ENCODE results near the gene BATF. TPM values are rescaled to one million over a fixed set of nuclear protein-coding genes. Genes with fewer than 3 reads are reported as not detected.

The BATF gene
- total RNA-seq, 8 experiments from 2014 or later, result not detected

- Histone ChIP-seq H3K4me1 (replicated peaks in 1 of 2) (no peaks in the 10 kb centered on the region), H3K27ac (no peak overlapping the region), H3K4me3 (no peak overlapping the region)
- no peak for ATAC-seq (replicated peaks in 6 of 8)
- 60 to 100% (median 85%) methylated on average over 1 to 2 of the region's 2 CpGs; no CpG with 5 or more reads in 3 of the 10 experiments for WGBS, 10 experiments
- in situ Hi-C loops (cut with MboI; ENCODE audit: low pct_unique_long_range_greater_than_20kb in 2 of 9, low sequenced_read_pairs in 9 of 9, unreplicated experiment in 9 of 9), result no loop called here
These were observed 21.5 kb downstream of the BATF start for GRCh38 chr14:75543786-75544185.

DNA sequence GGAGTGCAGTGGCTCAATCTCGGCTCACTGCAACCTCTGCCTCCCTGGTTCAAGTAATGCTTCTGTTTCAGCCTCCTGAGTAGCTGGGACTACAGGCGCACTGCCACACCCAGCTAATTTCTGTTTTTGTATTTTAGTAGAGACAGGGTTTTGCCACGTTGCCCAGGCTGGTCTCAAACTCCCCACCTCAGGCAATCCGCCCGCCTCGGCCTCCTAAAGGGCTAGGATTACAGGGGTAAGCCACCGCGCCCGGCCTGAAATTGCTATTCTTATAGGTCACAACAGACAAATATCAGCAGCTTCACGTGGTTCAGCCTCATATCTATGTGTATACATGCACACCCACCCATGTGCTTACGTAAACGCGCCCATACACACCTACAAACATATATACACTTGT, 23.6 kb downstream of the BATF start:
- in situ Hi-C loops (cut with MboI; ENCODE audit: low pct_unique_long_range_greater_than_20kb in 2 of 9, low sequenced_read_pairs in 9 of 9, unreplicated experiment in 9 of 9), result no loop called here
- no peak for ATAC-seq (replicated peaks in 6 of 8)
- Histone ChIP-seq H3K4me3 (no peak overlapping the region), H3K27ac (no peak overlapping the region), H3K4me1 (replicated peaks in 1 of 2) (no peaks in the 10 kb centered on the region)
- WGBS, 10 experiments, result 20 to 100% (median 90%) methylated on average over 1 to 9 of the region's 13 CpGs; no CpG with 5 or more reads in 3 of the 10 experiments

DNA sequence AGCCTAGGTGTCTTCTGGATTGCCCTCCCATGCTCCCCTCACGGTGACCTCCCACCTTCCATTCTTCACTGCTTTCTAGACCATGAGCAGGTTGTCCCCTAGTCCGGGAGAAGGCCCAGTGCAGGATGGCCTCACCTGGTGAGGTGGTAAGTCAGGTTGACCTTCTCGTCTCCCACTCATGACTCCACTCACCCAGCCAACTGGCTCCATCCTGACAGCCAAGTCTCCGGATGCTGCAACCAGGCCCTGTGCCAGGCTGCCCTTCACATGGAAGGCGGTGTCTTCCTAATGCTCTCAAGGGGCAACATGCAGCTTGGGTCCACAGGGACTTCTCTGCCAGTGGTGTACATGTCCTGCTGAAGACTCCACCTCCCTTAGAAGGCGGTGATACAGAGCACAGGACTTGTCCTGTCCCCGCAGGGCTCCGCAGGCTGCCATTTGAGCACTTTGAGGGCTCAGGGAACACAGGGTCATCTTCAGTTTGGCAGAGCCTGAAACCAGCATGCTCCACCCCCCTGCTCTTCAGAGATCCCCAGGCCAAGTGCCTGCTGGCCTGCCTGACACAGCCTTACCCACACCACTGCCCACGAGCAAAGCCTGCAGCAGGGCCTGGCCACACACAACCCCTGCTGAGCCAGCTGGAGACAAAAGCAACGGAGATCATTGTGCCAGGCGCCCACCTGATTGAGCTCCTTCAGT, 25.4 kb downstream of the BATF start:
- in situ Hi-C loops (cut with MboI; ENCODE audit: low pct_unique_long_range_greater_than_20kb in 2 of 9, low sequenced_read_pairs in 9 of 9, unreplicated experiment in 9 of 9), result no loop called here
- 33 to 83% (median 70%) methylated on average over 1 to 5 of the region's 11 CpGs; no CpG with 5 or more reads in 4 of the 10 experiments for WGBS, 10 experiments
- Histone ChIP-seq H3K27ac (no peak overlapping the region), H3K4me3 (no peak overlapping the region), H3K4me1 (replicated peaks in 1 of 2) (no peaks in the 10 kb centered on the region)
- no peak for ATAC-seq (replicated peaks in 6 of 8)

DNA sequence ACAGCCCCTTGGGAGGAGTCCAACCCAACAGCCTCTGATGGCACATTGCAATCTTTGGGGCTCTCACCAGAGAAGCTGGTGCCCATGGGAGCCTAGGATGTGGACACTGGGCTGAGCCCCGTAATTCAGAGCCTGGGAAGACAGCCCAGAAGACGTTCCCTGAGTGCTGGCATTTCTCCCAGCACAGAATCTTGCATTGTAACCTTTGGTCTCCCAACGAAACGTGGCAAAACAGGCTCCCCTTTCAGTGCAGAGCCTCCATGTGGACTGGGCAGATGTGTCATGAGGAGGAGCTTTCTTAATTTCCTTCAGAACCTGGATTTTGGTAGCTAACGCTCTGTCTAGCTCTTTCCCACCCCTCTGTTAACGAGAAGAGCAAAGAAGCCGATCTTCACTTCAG, 26.3 kb downstream of the BATF start:
- 6 to 100% (median 77%) methylated on average over 1 to 5 of the region's 7 CpGs; no CpG with 5 or more reads in 2 of the 10 experiments for WGBS, 10 experiments
- Histone ChIP-seq H3K4me1 (replicated peaks in 1 of 2) (no peaks in the 10 kb centered on the region), H3K4me3 (no peak overlapping the region), H3K27ac (no peak overlapping the region)
- ATAC-seq (replicated peaks in 6 of 8), result peak in 2 of 8 experiments; percentile 36 to 56
- in situ Hi-C loops (cut with MboI; ENCODE audit: low pct_unique_long_range_greater_than_20kb in 2 of 9, low sequenced_read_pairs in 9 of 9, unreplicated experiment in 9 of 9), result no loop called here

- WGBS, 10 experiments, result 50 to 100% (median 88%) methylated on average over 1 to 4 of the region's 5 CpGs; no CpG with 5 or more reads in 2 of the 10 experiments
These were observed 26.9 kb downstream of the BATF start for GRCh38 chr14:75549169-75549568.

GRCh38 chr14:75551021-75551420, 28.8 kb downstream of the BATF start:
- no peaks in the 10 kb centered on the region for H3K4me1 ChIP-seq (replicated peaks in 1 of 2)
- no peak overlapping the region for H3K4me3 ChIP-seq
- in situ Hi-C loops (cut with MboI; ENCODE audit: low pct_unique_long_range_greater_than_20kb in 2 of 9, low sequenced_read_pairs in 9 of 9, unreplicated experiment in 9 of 9), result no loop called here
- no peak for ATAC-seq (replicated peaks in 6 of 8)
- 60 to 100% (median 73%) methylated on average over 1 to 5 of the region's 7 CpGs; no CpG with 5 or more reads in 5 of the 10 experiments for WGBS, 10 experiments
- no peak overlapping the region for H3K27ac ChIP-seq

More at GRCh38 chr14:75549169-75549568, 26.9 kb downstream of the BATF start:
- H3K27ac ChIP-seq, result no peak overlapping the region
- in situ Hi-C loops (cut with MboI; ENCODE audit: low pct_unique_long_range_greater_than_20kb in 2 of 9, low sequenced_read_pairs in 9 of 9, unreplicated experiment in 9 of 9), result no loop called here
- no peak overlapping the region for H3K4me3 ChIP-seq
- H3K4me1 ChIP-seq (replicated peaks in 1 of 2), result no peaks in the 10 kb centered on the region
- ATAC-seq (replicated peaks in 6 of 8), result no peak

- WGBS, 10 experiments, result 86 to 100% (median 93%) methylated on average over 1 to 6 of the region's 6 CpGs
- in situ Hi-C loops (cut with MboI; ENCODE audit: low pct_unique_long_range_greater_than_20kb in 2 of 9, low sequenced_read_pairs in 9 of 9, unreplicated experiment in 9 of 9), result no loop called here
- Histone ChIP-seq H3K4me1 (replicated peaks in 1 of 2) (no peaks in the 10 kb centered on the region), H3K27ac (no peak overlapping the region), H3K4me3 (no peak overlapping the region)
- ATAC-seq (replicated peaks in 6 of 8), result peak in 1 of 8 experiments; percentile 26
These were observed 30.9 kb downstream of the BATF start for GRCh38 chr14:75553157-75553556.

DNA sequence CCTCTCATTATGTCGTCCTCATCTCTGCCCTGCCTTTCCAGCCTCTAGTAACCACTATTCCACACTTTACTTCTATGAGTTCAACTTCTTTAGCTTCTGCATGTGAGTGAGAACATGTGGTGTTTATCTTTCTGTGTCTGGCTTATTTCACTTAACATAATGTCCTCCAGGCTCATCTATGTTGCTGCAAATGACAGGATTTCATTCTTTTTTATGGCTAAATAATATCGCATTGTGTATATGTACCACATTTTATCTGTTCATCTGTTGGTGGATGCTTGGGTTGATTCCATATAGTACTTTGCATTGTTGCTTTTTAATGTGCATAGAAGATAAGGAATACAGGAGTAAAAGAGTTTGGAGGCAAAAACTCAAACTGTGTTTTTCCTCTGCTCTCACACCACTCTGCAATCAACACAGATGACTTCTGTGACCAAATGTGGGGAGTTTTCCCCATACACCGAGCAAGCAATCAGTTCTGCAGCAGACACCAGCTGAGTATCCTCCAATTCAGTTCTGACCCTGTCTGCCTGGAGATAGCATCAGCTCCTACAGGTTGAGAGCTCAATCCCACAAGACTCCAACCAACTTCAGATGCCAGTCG, 31.6 kb downstream of the BATF start:
- 8 to 100% (median 50%) methylated on average over 1 to 4 of the region's 4 CpGs; no CpG with 5 or more reads in 1 of the 10 experiments for WGBS, 10 experiments
- ATAC-seq (replicated peaks in 6 of 8), result peak in 3 of 8 experiments; percentile 19 to 83 (median 28)
- H3K4me1 ChIP-seq (replicated peaks in 1 of 2), result no peaks in the 10 kb centered on the region
- H3K4me3 ChIP-seq, result no peak overlapping the region
- H3K27ac ChIP-seq, result no peak overlapping the region
- in situ Hi-C loops (cut with MboI; ENCODE audit: low pct_unique_long_range_greater_than_20kb in 2 of 9, low sequenced_read_pairs in 9 of 9, unreplicated experiment in 9 of 9), result no loop called here

DNA sequence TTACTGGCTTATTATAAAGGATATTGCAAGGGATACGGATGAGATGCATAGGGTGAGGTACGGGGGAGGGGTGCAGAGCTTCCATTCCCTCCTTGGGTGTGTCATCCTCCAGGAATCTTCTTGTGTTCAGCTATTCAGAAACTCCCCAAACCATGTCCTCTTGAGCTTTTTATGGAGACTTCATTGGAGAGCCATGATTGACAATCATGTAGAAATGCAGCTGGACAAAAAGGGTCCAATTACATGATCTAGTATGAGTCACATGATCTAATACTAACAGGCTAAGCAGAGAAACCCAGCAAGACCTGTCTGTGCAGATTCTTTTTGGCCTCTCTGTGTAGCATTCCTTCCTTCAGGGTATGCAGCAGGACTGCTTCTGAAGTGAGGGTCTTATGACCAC, 32.2 kb downstream of the BATF start:
- no peak overlapping the region for H3K27ac ChIP-seq
- H3K4me3 ChIP-seq, result no peak overlapping the region
- 0 to 70% (median 28%) methylated on average over 1 to 2 of the region's 2 CpGs; no CpG with 5 or more reads in 3 of the 10 experiments for WGBS, 10 experiments
- no peaks in the 10 kb centered on the region for H3K4me1 ChIP-seq (replicated peaks in 1 of 2)
- in situ Hi-C loops (cut with MboI; ENCODE audit: low pct_unique_long_range_greater_than_20kb in 2 of 9, low sequenced_read_pairs in 9 of 9, unreplicated experiment in 9 of 9), result no loop called here
- ATAC-seq (replicated peaks in 6 of 8), result peak in 3 of 8 experiments; percentile 64 to 74 (median 69)

DNA sequence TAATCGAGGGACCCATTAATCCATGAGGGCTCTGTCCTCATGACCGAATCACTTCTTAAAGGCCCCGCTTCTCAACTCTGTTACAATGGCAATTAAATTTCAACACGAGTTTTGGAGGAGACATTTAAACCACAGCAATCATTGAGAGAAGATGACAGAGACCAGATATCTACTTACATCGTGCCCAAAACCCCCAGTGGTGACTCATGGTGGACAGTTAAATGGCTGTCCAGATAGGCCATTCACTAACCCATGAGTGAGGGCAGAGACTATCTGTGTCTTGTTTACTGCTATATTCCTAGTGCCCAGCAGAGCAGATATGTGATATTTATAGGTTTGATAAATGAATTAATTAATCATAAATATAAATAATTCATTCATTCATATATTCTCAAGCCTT, 36.2 kb downstream of the BATF start:
- Histone ChIP-seq H3K4me1 (replicated peaks in 1 of 2) (no peaks in the 10 kb centered on the region), H3K4me3 (no peak overlapping the region), H3K27ac (no peak overlapping the region)
- ATAC-seq (replicated peaks in 6 of 8), result no peak
- 50 to 78% (median 68%) methylated on average over 3 to 5 of the region's 5 CpGs; no CpG with 5 or more reads in 6 of the 10 experiments for WGBS, 10 experiments
- in situ Hi-C loops (cut with MboI; ENCODE audit: low pct_unique_long_range_greater_than_20kb in 2 of 9, low sequenced_read_pairs in 9 of 9, unreplicated experiment in 9 of 9), result no loop called here

DNA sequence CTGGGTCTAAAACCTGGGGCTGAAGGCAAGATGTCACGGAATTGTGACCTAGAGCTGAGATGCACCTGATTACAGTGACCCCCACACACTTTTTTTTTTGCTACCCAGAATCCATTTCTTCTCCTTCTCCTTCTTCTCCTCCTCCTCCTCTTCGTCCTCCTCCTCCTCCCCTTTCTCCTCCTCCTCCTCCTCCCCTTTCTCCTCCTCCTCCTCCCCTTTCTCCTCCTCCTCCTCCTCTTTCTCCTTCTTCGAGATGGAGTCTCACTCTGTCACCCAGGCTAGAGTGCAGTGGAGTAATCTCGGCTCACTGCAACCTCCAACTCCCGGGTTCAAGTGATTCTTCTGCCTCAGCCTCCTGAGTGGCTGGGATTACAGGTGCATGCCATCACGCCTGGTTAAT, 36.8 kb downstream of the BATF start:
- Histone ChIP-seq H3K4me1 (replicated peaks in 1 of 2) (no peaks in the 10 kb centered on the region), H3K27ac (no peak overlapping the region), H3K4me3 (no peak overlapping the region)
- WGBS, 10 experiments, result 92% methylated on average over 2 of the region's 6 CpGs; no CpG with 5 or more reads in 9 of the 10 experiments
- no peak for ATAC-seq (replicated peaks in 6 of 8)
- in situ Hi-C loops (cut with MboI; ENCODE audit: low pct_unique_long_range_greater_than_20kb in 2 of 9, low sequenced_read_pairs in 9 of 9, unreplicated experiment in 9 of 9), result no loop called here

- WGBS, 10 experiments, result 25 to 83% (median 56%) methylated on average over 1 to 5 of the region's 6 CpGs; no CpG with 5 or more reads in 2 of the 10 experiments
- in situ Hi-C loops (cut with MboI; ENCODE audit: low pct_unique_long_range_greater_than_20kb in 2 of 9, low sequenced_read_pairs in 9 of 9, unreplicated experiment in 9 of 9), result no loop called here
- peak in 1 of 8 experiments; percentile 12 for ATAC-seq (replicated peaks in 6 of 8)
- no peak overlapping the region for H3K27ac ChIP-seq
- H3K4me1 ChIP-seq (replicated peaks in 1 of 2), result no peaks in the 10 kb centered on the region
- H3K4me3 ChIP-seq, result no peak overlapping the region
These were observed 37.4 kb downstream of the BATF start for GRCh38 chr14:75559451-75560222.

GRCh38 chr14:75561013-75561432, 38.8 kb downstream of the BATF start:
- 0 to 17% (median 0%) methylated on average over 1 to 4 of the region's 6 CpGs; no CpG with 5 or more reads in 5 of the 10 experiments for WGBS, 10 experiments
- Histone ChIP-seq H3K4me3 (no peak overlapping the region), H3K4me1 (replicated peaks in 1 of 2) (no peaks in the 10 kb centered on the region), H3K27ac (no peak overlapping the region)
- peak; percentile 44 to 97 (median 75) for ATAC-seq (replicated peaks in 6 of 8)
- in situ Hi-C loops (cut with MboI; ENCODE audit: low pct_unique_long_range_greater_than_20kb in 2 of 9, low sequenced_read_pairs in 9 of 9, unreplicated experiment in 9 of 9), result no loop called here
